AG04450 (cell line): ENCODE data around the gene TFDP2. TPM values are rescaled to one million over a fixed set of nuclear protein-coding genes. Genes with fewer than 3 reads are reported as not detected.

Experiments used
- CTCF ChIA-PET: fragments of 300-600, 350-600 bp; formaldehyde crosslinking; extraction: SDS; loops from one replicate; lab custom pipeline; 2022; ENCODE audit warnings: antibody characterized with exemption, inconsistent platforms; lab: Charles Lee
- POLR2A ChIA-PET: fragments of 350-600 bp; formaldehyde crosslinking; extraction: SDS; loops from one replicate; lab custom pipeline; 2021; ENCODE audit warnings: antibody characterized with exemption, inconsistent platforms; lab: Yijun Ruan, JAX
- DNase-seq: peaks from one replicate; pipeline ENCODE4 v3.0.0-alpha.2; 2011; ENCODE audit warnings: low read depth, low spot score
- H3K27ac ChIP-seq: one replicate; pipeline ENCODE4 v1.5.1; 2012; ENCODE audit warnings: low read depth, low read length, control low read depth
- H3K27me3 ChIP-seq: one replicate; pipeline ENCODE4 v1.6.0; 2012; ENCODE audit warnings: low read length; ENCODE audit not compliant: control insufficient read depth, insufficient read depth
- H3K4me3 ChIP-seq: 2 replicates; pipeline ENCODE4 v1.5.1; 2011; ENCODE audit warnings: mild to moderate bottlenecking, low read depth, low read length, control low read depth
- H3K9me3 ChIP-seq: 2 replicates; pipeline ENCODE4 v1.5.1; 2012; ENCODE audit warnings: low read length; ENCODE audit not compliant: control insufficient read depth, insufficient read depth
- CTCF ChIP-seq: IDR thresholded peaks from 2 replicates; pipeline ENCODE4 v1.5.1; 2011; ENCODE audit warnings: low read depth, low read length, control low read depth, inconsistent platforms
- polyA plus RNA-seq: library from polyadenylated mRNA; depleted of rRNA; stranded (reverse); fragments of >200 nt; gene quantifications from 2 replicates; pipeline ENCODE4 v1.2.3, GENCODE V29; 2011

The TFDP2 gene
- polyA plus RNA-seq, 1 experiment = 63.4 TPM

GRCh38 chr3:142033292-142033691 lies 116.1 kb downstream of the TFDP2 start:
- no peak for DNase-seq
- POLR2A ChIA-PET = no interaction called here
- no peak overlapping the region for H3K27ac ChIP-seq
- H3K4me3 ChIP-seq = no peak overlapping the region
- no peak for TF ChIP-seq CTCF
- CTCF ChIA-PET = no interaction called here
- H3K27me3 ChIP-seq = no peaks in the 10 kb centered on the region
- no peaks in the 10 kb centered on the region for H3K9me3 ChIP-seq

- Histone ChIP-seq H3K4me3 (no peak overlapping the region), H3K27me3 (no peaks in the 10 kb centered on the region), H3K9me3 (no peaks in the 10 kb centered on the region), H3K27ac (no peak overlapping the region)
- POLR2A ChIA-PET = no interaction called here
- no peak for DNase-seq
- TF ChIP-seq CTCF = no peak
- CTCF ChIA-PET = no interaction called here
Measured at GRCh38 chr3:142031575-142031974, 117.8 kb downstream of the TFDP2 start.

- POLR2A ChIA-PET = interaction anchor here (0.6 kb wide), 1 partner anchor 152 kb away, joined by 3 read pairs; no protein-coding TSS in a partner anchor
Measured at GRCh38 chr3:142029791-142030190, 119.6 kb downstream of the TFDP2 start.

GRCh38 chr3:142029052-142029642 lies 120.2 kb downstream of the TFDP2 start:
- no peak overlapping the region for H3K4me3 ChIP-seq
- H3K27me3 ChIP-seq = no peaks in the 10 kb centered on the region
- POLR2A ChIA-PET = interaction anchor here (0.6 kb wide), 1 partner anchor 152 kb away, joined by 3 read pairs; no protein-coding TSS in a partner anchor
- CTCF ChIA-PET = interaction anchor here (1.1 to 1.3 kb wide), 4 partner anchors 8 to 154 kb away, joined by 3 to 4 read pairs (median 4); no protein-coding TSS in a partner anchor
- no peak for TF ChIP-seq CTCF
- no peak overlapping the region for H3K27ac ChIP-seq
- H3K9me3 ChIP-seq = no peaks in the 10 kb centered on the region
- DNase-seq = no peak

More at GRCh38 chr3:142029791-142030190, 119.6 kb downstream of the TFDP2 start:
- H3K9me3 ChIP-seq = no peaks in the 10 kb centered on the region
- no peak overlapping the region for H3K27ac ChIP-seq
- DNase-seq = no peak
- CTCF ChIA-PET = interaction anchor here (0.6 to 1.3 kb wide), 3 partner anchors 57 to 305 kb away, joined by 3 to 5 read pairs (median 4); no protein-coding TSS in a partner anchor
- H3K27me3 ChIP-seq = no peaks in the 10 kb centered on the region
- no peak for TF ChIP-seq CTCF
- no peak overlapping the region for H3K4me3 ChIP-seq

GRCh38 chr3:142028243-142028777 lies 121.0 kb downstream of the TFDP2 start:
- peak; percentile 57 for DNase-seq
- H3K9me3 ChIP-seq = no peaks in the 10 kb centered on the region
- no peak overlapping the region for H3K27ac ChIP-seq
- ChIA-PET CTCF (interaction anchor here (0.6 to 1.2 kb wide), 4 partner anchors 9 to 253 kb away, joined by 3 to 15 read pairs (median 4); no protein-coding TSS in a partner anchor), POLR2A (no interaction called here)
- peak overlapping the region; percentile 62 for H3K4me3 ChIP-seq
- no peak for TF ChIP-seq CTCF
- no peaks in the 10 kb centered on the region for H3K27me3 ChIP-seq
